Adipose tissue (tissue), 3 donors: ENCODE data around the gene TMEM258. TPM values are rescaled to one million over a fixed set of nuclear protein-coding genes. Genes with fewer than 3 reads are reported as not detected.

ENCODE experiments used
- H3K27ac ChIP-seq: one replicate; pipeline ENCODE4 v1.5.1; 2013; ENCODE audit warnings: low read depth, low read length
- WGBS, 3 donors: extraction: QIAGEN DNeasy Blood & Tissue Kit; methylation state at CpG; one replicate each; pipeline ENCODE4 v1.1.7; 2013; 5-methylcytosine and 5-hydroxymethylcytosine counted together
- polyA plus RNA-seq, 3 donors: library from polyadenylated mRNA; stranded (reverse); fragments of 200-250 nt; gene quantifications; one replicate each; pipeline ENCODE4 v1.2.3, GENCODE V29; 2013
- donor health status: healthy with polysubstance abuse.
- donor health status: Bipolar disorder and iron deficiency.
- donor health status: healthy.

The TMEM258 gene
- polyA plus RNA-seq, 3 donors = 163 to 234 (median 214) TPM

DNA sequence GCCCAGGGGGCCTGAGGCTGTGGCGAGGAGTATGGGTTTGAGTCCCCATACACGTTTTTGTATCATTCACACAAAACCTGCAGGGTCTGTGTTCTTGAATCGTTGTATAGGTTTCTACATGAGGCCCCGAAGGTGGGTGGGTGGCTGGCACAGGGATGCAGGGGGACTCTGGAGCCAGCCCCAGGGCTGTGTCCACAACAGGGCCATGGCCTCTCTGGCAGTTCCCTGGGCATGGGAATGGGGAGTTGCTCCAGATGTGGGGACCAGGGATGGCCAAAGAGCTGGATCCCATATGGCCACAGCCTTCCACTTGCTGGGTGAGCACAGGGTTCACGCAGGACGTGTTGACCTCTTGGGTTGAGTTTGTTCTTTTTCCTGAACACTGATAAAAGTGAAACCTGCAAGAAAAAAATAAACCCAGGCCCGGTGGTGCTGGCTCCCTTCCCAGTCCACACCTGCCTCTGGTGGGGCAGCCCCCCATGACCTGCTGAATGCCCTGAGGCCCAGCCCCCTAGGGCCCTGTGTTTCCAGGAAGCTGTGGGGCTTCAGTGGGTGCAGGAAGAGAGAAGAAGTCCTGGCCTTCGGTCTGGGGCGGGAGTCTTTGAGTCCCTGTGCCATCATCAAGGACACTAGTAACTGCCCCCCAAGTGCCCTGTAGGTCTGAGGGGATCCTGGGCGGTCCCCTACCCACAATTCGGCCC, 23.9 kb downstream of the TMEM258 start:
- WGBS, 3 donors = 49 to 70% (median 65%) methylated on average over 11 of the region's 11 CpGs

GRCh38 chr11:61766353-61766841, 26.0 kb downstream of the TMEM258 start:
- WGBS, 3 donors = 69 to 78% (median 70%) methylated on average over 13 of the region's 13 CpGs
- H3K27ac ChIP-seq = no peak overlapping the region

More for the DNA sequence above, 23.9 kb downstream of the TMEM258 start:
- H3K27ac ChIP-seq = no peak overlapping the region

- 78 to 88% (median 82%) methylated on average over 25 to 26 of the region's 26 CpGs for WGBS, 3 donors
Measured at GRCh38 chr11:61765550-61766253, 26.7 kb downstream of the TMEM258 start.

GRCh38 chr11:61764606-61765260, 27.7 kb downstream of the TMEM258 start:
- 51 to 55% (median 52%) methylated on average over 18 to 22 of the region's 22 CpGs for WGBS, 3 donors

More at GRCh38 chr11:61765550-61766253, 26.7 kb downstream of the TMEM258 start:
- H3K27ac ChIP-seq = no peak overlapping the region

DNA sequence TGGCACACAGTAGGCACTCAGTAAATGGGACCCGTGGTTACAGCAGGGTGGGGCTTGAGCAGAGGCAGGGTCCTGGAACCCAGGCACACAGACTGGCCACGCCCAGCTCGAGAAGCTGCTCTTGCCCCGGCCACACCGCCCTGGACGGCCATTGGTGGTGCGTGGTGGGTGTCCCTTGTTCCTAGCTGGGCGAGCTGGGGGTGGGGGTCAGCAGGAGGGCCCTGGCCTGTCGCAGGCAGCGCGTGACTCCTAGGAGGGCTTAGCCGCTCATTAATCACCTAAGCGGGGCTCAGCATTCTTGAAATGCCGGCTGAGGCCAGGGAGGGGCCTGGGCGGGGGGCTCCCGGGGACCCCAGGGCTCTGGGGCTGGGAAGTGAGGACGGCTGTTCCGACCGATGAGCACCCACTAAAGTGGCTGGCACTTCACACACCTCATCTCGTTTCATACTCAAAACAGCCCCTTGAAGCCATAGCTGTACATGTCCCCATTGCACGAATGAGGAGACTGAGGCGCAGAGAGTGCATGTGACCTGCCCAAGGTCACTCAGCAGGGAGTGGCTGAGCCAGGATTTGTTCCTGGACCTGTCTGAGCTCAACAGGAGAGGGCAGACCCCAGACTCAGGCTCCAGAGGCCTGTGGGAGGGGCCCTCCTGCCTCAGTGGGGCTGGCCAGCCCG, 28.3 kb downstream of the TMEM258 start:
- no peak overlapping the region for H3K27ac ChIP-seq
- WGBS, 3 donors = 67 to 74% (median 69%) methylated on average over 23 of the region's 23 CpGs

More at GRCh38 chr11:61764606-61765260, 27.7 kb downstream of the TMEM258 start:
- no peak overlapping the region for H3K27ac ChIP-seq

DNA sequence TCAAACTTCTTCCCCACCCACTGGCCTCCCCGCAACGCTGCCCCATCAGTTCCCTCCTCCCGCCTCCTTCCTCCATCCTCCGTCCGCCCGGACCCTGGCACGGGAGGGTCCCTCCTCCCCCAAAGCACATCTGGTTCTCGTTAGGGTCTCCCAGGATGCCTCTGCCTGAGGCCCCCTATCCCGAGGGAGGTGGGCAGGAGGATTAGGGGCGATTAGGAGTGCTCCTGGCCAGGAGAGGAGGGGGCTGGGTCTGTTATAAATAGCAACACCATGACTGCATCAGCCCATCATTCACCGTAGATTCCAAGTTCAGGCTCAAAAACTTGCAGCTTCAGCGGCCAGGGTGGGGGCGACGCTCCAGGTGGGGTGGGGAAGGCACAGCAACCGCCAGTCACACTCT, 29.6 kb downstream of the TMEM258 start:
- H3K27ac ChIP-seq = no peak overlapping the region
- WGBS, 3 donors = 23 to 63% (median 38%) methylated on average over 15 of the region's 15 CpGs

- H3K27ac ChIP-seq = no peak overlapping the region
- WGBS, 3 donors = 55 to 81% (median 65%) methylated on average over 10 of the region's 10 CpGs
Measured at GRCh38 chr11:61762223-61762615, 30.2 kb downstream of the TMEM258 start.

DNA sequence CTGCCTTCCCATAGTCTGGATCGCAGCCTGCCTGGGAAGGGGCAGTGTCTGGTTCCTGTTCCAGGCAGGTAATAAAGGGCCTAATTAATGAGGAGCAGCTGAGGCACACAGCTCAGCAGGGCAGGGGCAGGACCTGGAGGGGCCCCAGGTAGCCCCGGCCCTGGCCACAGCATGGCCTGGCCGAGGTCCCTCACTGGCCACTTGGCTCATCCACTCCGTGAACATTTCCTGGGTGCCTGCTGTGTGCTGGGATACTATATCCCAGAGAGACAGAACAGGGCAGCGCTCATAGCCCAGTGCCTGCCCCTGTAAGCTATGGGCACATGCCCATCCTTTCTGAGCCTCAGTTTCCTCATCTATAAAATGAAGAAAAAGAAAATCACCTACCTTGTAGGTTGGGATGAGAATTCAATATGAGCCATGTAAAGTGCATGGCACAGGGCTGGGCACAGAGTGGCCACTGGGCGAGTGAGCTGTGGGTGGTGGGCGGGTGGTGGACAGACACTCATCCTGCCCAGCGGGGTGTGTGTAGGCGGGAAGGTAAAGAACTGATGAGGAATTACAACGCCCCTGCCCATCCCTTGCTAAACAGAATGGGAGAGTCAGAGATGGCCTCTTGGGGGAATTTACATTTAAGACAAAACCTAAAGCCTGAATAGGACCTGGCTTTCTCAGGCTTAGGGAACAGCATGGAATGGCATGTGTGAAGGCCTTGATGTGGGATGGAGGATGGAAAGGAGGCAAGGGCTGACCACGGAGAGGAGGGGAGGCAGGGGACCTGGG, 30.8 kb downstream of the TMEM258 start:
- H3K27ac ChIP-seq = no peak overlapping the region
- WGBS, 3 donors = 73 to 83% (median 78%) methylated on average over 11 of the region's 11 CpGs

DNA sequence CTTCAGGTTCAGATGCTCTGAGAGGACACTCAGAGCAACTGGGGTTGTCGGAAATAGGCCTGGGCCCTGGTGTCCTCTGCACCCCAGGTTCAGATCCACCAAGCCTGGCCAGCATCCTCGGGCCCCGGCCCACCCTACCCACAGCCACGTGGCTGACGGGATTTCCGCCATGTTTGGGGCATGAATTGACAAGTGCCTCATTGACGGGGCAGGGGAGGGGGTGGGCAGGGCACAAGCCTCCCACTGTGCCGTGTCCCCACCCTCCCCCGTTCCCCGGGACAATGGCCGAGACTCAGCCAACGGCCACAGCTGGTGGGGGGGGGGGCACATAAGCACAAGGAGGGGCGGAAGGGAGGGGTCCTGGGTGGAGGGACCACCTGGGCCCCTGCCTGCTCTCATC, 31.5 kb downstream of the TMEM258 start:
- 68 to 80% (median 75%) methylated on average over 12 to 13 of the region's 13 CpGs for WGBS, 3 donors
- no peak overlapping the region for H3K27ac ChIP-seq

GRCh38 chr11:61757213-61757862, 35.1 kb downstream of the TMEM258 start:
- 27 to 82% (median 72%) methylated on average over 14 to 15 of the region's 15 CpGs for WGBS, 3 donors
- no peak overlapping the region for H3K27ac ChIP-seq

- 18 to 60% (median 58%) methylated on average over 9 of the region's 9 CpGs for WGBS, 3 donors
- no peak overlapping the region for H3K27ac ChIP-seq
Measured at GRCh38 chr11:61756452-61757212, 35.8 kb downstream of the TMEM258 start.

DNA sequence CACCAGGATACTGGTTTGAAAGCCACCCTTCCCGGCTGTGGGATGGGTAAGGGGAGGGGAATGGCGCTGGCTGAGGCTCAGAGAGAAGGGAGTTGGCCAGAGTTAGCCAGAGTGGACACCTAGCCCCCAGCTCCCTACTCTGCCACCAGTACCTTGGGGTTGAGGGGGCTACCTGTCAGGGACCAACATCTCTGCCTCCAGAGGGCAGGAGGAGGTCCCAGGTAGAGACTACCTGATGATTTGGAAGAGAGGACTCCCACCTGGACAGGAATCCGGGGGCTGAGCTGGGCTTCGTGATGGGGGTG, 36.3 kb downstream of the TMEM258 start:
- H3K27ac ChIP-seq = no peak overlapping the region
- WGBS, 3 donors = 54 to 73% (median 64%) methylated on average over 4 of the region's 4 CpGs

DNA sequence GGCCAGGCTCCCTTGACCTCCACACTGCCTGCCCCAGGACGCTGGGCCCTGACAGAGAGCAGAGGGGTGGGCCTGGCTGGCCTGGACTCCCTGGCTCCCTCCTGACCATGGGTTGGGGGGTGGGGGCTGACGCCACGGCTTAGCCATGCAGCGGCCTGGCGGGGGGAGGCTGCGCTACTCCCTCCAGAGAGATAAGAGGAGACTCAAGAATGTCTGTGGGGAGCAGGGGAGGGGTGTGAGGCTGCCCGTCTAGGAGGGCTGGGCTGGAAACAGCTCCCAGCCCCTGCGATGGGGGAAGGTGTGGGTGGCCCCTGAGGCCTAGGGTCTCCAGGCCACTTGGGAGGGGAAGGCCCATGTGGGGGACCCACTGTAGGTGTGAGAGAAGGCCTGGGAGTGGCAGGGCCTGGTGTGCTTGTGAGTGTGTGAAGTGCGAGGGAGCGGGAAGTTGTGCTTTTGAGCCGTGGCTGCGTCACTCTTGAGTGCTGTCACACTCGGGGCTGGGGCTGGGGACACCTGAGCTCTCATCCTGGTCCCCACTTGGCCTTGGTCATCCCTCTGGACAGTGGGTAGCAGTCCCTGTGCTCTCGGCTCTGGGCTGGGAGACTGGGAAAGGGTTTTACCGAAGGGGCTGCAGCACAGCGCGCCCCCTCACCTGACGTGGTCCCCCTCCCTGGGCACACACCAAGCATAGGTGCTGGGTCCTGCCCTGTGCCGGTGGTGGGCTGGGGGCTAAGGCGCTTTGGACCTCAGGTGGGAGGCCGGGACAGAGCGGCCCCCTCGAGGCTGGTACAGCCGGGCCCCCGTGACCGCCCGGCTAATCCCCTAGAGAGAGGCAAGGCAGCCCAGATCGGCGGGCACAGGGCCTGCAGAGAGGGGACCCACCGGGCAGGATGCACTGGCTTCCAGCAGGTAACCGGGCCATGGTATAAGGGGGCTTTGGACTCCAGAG, 37.6 kb downstream of the TMEM258 start:
- no peak overlapping the region for H3K27ac ChIP-seq
- 56 to 87% (median 85%) methylated on average over 30 to 31 of the region's 31 CpGs for WGBS, 3 donors

DNA sequence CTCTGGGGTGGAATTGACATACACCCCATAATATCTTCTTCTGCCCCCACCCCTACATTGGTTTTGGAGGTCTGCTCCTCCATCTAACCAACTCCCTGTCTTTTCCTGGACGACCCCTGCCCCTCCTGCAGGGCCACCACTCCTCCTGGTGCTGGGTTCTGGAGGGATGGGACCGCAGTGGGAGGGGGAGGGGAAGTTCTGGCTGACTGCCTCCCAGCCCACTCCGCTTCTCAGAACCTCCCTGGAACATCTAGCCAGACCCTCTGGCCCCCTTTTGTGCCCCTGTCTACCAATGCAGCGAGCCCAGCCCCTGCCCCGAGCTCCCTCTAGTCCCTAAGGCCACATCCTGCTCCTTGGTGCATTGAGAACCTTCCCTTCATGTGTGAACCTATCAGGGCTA, 38.7 kb downstream of the TMEM258 start:
- no peak overlapping the region for H3K27ac ChIP-seq
- WGBS, 3 donors = 64 to 86% (median 83%) methylated on average over 5 of the region's 5 CpGs

GRCh38 chr11:61752925-61753521, 39.4 kb downstream of the TMEM258 start:
- 12 to 37% (median 33%) methylated on average over 15 to 17 of the region's 17 CpGs for WGBS, 3 donors
- H3K27ac ChIP-seq = no peak overlapping the region
